Uterus (tissue), 4 donors: Measurements from ENCODE around the gene WDR64. TPM values are rescaled to one million over a fixed set of nuclear protein-coding genes. Genes with fewer than 3 reads are reported as not detected.
A peak's percentile ranks its signal among the peaks of the same experiment; 100 is the strongest.

Experiments
- DNase-seq, 2 donors: peaks; one replicate each; pipeline ENCODE4 v3.0.0-alpha.2; 2019 to 2020
- H3K27ac ChIP-seq, 2 donors: fragments of 200-600 bp; sonication (generic); 1 replicate in 1 of 2; 2 replicates in 1 of 2; pipeline ENCODE4 v1.5.1; 2016 to 2018
- H3K27me3 ChIP-seq, 2 donors: fragments of 200-600 bp; sonication (generic); one replicate each; pipeline ENCODE4 v1.5.1; 2018 to 2019; ENCODE audit warnings: control low read depth in 1 of 2
- H3K36me3 ChIP-seq, 2 donors: fragments of 200-600 bp; sonication (generic); one replicate each; pipeline ENCODE4 v1.5.1; 2019; ENCODE audit warnings: control low read depth in 1 of 2
- H3K4me1 ChIP-seq, 2 donors: fragments of 200-600 bp; sonication (generic); one replicate each; pipeline ENCODE4 v1.5.1; 2018 to 2019; ENCODE audit warnings: control low read depth in 1 of 2
- H3K4me3 ChIP-seq, 2 donors: fragments of 200-600 bp; sonication (generic); 1 replicate in 1 of 2; 2 replicates in 1 of 2; pipeline ENCODE4 v1.5.1; 2018 to 2019; ENCODE audit warnings: mild to moderate bottlenecking in 1 of 2
- H3K9me3 ChIP-seq, 2 donors: fragments of 200-600 bp; sonication (generic); one replicate each; pipeline ENCODE4 v1.5.1; 2019; ENCODE audit warnings: control low read depth in 1 of 2
- CTCF ChIP-seq, 4 experiments: fragments of 200-600 bp in 2 of 4; fragments of 450-650 bp in 2 of 4; sonication (generic) in 2 of 4; IDR thresholded peaks; one replicate each; pipeline ENCODE4 v1.5.1; 2016 to 2019; ENCODE audit warnings: antibody characterized with exemption in 4 of 4, mild to moderate bottlenecking in 2 of 4, moderate library complexity in 1 of 4
- POLR2A ChIP-seq, 2 donors: fragments of 450-650 bp; IDR thresholded peaks; one replicate each; pipeline ENCODE4 v1.6.1; 2016; ENCODE audit warnings: antibody characterized with exemption in 2 of 2, mild to moderate bottlenecking in 1 of 2, moderate library complexity in 1 of 2
- intact Hi-C: fragments of 100-400 bp; cut with DNase I; formaldehyde crosslinking; loops from one replicate; pipeline ENCODE4 v1.15.1; 2023; ENCODE audit warnings: low total_unique reads
- total RNA-seq, 4 donors: library from RNA; depleted of rRNA in 3 of 4; stranded (reverse); fragments of >200 nt in 3 of 4; gene quantifications; one replicate each; pipeline versions ENCODE4 v1.1.0 to v1.2.4, GENCODE V29; 2014 to 2023
- donor health status: DM: yes; HTN: yes; CAD: no.

WDR64 gene
- total RNA-seq, 4 donors from 2014 or later = 0.21 TPM; not detected in 3

DNA sequence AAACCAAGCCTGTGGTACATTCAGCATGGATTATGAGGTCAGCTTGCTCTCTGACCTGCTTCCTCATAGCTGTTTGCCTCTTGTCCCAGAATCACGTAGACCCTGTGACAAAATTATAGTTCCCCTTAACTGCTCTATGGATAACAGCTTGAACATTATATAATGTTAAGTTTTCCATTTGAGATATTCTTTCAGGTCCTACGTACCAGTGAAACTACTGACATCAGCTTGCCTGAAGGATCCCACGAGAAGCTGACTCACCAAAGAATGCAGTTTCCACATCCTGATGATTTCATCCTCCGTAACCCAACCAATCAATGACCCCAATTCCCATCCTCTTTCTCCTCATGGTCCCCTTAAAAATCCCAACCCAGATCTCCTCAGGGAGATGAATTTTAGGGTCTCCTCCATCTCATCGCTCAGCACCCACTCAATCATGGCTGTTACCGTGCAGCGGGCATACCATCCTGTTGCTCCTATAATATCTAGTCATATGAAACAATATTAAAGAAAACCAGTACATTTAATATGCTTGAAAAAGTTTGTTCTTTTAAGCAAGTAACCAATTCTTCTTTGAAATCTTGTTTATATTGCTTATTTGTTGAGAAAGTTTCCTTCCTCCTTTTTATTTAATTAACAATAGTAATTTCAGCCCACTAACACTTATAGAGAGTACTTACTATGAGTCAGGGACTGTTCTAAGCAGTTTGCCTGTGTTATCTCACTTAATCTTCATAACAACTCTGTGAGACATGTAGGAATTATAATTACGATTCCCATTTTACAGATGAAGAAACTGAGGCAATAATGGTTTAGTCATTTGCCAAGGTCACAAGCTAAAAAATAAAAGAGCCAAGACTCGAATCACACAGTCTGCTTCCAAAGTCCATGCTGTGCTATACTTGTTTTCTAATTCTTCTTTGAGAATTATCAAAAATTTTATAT, 39.3 kb upstream of the WDR64 start:
- DNase-seq = peak in 1 of 2 donors; percentile 20
- Histone ChIP-seq H3K36me3 (no peaks in the 10 kb centered on the region), H3K9me3 (no peaks in the 10 kb centered on the region), H3K27ac (no peak overlapping the region), H3K4me1 (no peaks in the 10 kb centered on the region), H3K4me3 (no peak overlapping the region), H3K27me3 (no peaks in the 10 kb centered on the region)
- TF ChIP-seq POLR2A (IDR thresholded peaks at IDR 0.05) (no peak), CTCF (IDR thresholded peaks at IDR 0.05) (no peak)
- intact Hi-C loops = no loop called here

DNA sequence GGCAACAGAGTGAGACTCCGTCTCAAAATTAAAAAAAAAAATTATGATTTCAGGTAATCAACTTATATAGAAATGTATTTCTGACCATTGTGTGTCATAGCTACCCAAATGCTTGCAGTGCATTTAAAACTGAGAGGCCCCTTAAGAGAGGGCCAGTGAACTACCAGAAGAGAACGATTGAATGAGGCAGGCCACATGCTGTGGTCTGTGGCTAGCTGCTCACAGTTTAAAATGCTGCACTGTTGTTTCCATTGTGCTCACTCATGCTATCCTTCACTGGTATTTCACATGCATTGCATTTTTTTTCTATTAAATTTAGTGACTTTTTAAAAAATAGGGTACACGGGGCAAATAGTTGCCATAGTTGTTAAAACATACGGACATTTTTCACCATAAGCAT, 37.9 kb upstream of the WDR64 start:
- H3K36me3 ChIP-seq = no peaks in the 10 kb centered on the region
- no peak overlapping the region for H3K27ac ChIP-seq
- H3K9me3 ChIP-seq = no peaks in the 10 kb centered on the region
- intact Hi-C loops = no loop called here
- TF ChIP-seq POLR2A (IDR thresholded peaks at IDR 0.05) (no peak), CTCF (IDR thresholded peaks at IDR 0.05) (no peak)
- H3K27me3 ChIP-seq = no peaks in the 10 kb centered on the region
- DNase-seq = no peak
- no peaks in the 10 kb centered on the region for H3K4me1 ChIP-seq
- no peak overlapping the region for H3K4me3 ChIP-seq

DNA sequence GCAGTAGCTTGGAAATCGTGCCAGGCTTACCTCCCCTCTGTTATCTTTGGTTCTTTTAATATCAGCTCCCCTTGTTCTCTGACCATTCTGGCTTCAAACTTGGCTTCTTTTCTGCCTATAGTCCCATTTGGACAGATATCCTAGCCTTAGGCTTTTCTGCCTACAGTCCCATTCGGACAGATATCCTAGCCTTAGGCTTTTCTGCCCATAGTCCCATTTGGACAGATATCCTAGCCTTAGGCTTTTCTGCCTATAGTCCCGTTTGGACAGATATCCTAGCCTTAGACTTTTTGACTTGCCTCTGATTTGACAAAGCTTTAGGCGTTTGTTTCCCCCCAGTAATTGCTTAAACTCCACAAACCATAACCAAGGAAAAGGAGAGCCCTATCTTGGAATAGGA, 37.5 kb upstream of the WDR64 start:
- Histone ChIP-seq H3K27ac (no peak overlapping the region), H3K4me1 (no peaks in the 10 kb centered on the region), H3K9me3 (no peaks in the 10 kb centered on the region), H3K36me3 (no peaks in the 10 kb centered on the region), H3K4me3 (no peak overlapping the region), H3K27me3 (no peaks in the 10 kb centered on the region)
- intact Hi-C loops = no loop called here
- no peak for TF ChIP-seq POLR2A (IDR thresholded peaks at IDR 0.05)
- TF ChIP-seq CTCF (IDR thresholded peaks at IDR 0.05) = no peak
- no peak for DNase-seq

GRCh38 chr1:241615043-241615974, 36.8 kb upstream of the WDR64 start:
- TF ChIP-seq POLR2A (IDR thresholded peaks at IDR 0.05) = no peak
- TF ChIP-seq CTCF (IDR thresholded peaks at IDR 0.05) = no peak
- Histone ChIP-seq H3K9me3 (no peaks in the 10 kb centered on the region), H3K36me3 (no peaks in the 10 kb centered on the region), H3K27me3 (no peaks in the 10 kb centered on the region), H3K4me3 (no peak overlapping the region), H3K27ac (no peak overlapping the region), H3K4me1 (no peaks in the 10 kb centered on the region)
- DNase-seq = no peak
- intact Hi-C loops = no loop called here
